GM10266 (cell line): ENCODE data around the gene RAB44.

Experiments
- DNase-seq: peaks from one replicate; pipeline ENCODE4 v3.0.0; 2012; ENCODE audit errors: extremely low spot score
- CTCF ChIP-seq: IDR thresholded peaks from 2 replicates; pipeline ENCODE4 v1.5.1; 2012; ENCODE audit warnings: mild to moderate bottlenecking, low read depth; ENCODE audit not compliant: control insufficient read depth, insufficient read depth; ENCODE audit errors: missing control alignments

The RAB44 gene

GRCh38 chr6:36743032-36743431, 45.4 kb downstream of the RAB44 start:
- no peak for DNase-seq
- TF ChIP-seq CTCF, result no peak

GRCh38 chr6:36743538-36744303, 46.1 kb downstream of the RAB44 start:
- no peak for TF ChIP-seq CTCF
- DNase-seq, result no peak

- no peak for TF ChIP-seq CTCF
- DNase-seq, result no peak
Observed at GRCh38 chr6:36744304-36744673, 46.7 kb downstream of the RAB44 start.

- DNase-seq, result no peak
- TF ChIP-seq CTCF, result no peak
Observed at GRCh38 chr6:36745283-36745682, 47.7 kb downstream of the RAB44 start.

GRCh38 chr6:36745836-36746235, 48.2 kb downstream of the RAB44 start:
- TF ChIP-seq CTCF, result no peak
- DNase-seq, result no peak

GRCh38 chr6:36746251-36746650, 48.6 kb downstream of the RAB44 start:
- no peak for DNase-seq
- no peak for TF ChIP-seq CTCF

- DNase-seq, result no peak
- no peak for TF ChIP-seq CTCF
Observed at GRCh38 chr6:36749829-36750489, 52.3 kb downstream of the RAB44 start.
